ENCODE data around the gene OTOR. TPM values are rescaled to one million over a fixed set of nuclear protein-coding genes. Genes with fewer than 3 reads are reported as not detected.

Gene OTOR
- total and polyA plus RNA-seq, 2 donors (not counting 1 experiment from before 2014, with no cell fraction given) = not detected

GRCh38 chr20:16749573-16749972 is 1.4 kb downstream of the OTOR start:
- no peak for TF ChIP-seq EZH2 (IDR thresholded peaks at IDR 0.05; ENCODE audit: low read length, missing control alignments)
- TF ChIP-seq, protein P1, sequence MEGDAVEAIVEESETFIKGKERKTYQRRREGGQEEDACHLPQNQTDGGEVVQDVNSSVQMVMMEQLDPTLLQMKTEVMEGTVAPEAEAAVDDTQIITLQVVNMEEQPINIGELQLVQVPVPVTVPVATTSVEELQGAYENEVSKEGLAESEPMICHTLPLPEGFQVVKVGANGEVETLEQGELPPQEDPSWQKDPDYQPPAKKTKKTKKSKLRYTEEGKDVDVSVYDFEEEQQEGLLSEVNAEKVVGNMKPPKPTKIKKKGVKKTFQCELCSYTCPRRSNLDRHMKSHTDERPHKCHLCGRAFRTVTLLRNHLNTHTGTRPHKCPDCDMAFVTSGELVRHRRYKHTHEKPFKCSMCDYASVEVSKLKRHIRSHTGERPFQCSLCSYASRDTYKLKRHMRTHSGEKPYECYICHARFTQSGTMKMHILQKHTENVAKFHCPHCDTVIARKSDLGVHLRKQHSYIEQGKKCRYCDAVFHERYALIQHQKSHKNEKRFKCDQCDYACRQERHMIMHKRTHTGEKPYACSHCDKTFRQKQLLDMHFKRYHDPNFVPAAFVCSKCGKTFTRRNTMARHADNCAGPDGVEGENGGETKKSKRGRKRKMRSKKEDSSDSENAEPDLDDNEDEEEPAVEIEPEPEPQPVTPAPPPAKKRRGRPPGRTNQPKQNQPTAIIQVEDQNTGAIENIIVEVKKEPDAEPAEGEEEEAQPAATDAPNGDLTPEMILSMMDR (conservative IDR thresholded peaks at IDR 0.05 in 1 of 2, IDR thresholded peaks at IDR 0.05 in 1 of 2; ENCODE audit: low read depth in 1 of 2, low read length in 2 of 2) = peak in 1 of 2 donors; percentile 8
- H3K4me2 ChIP-seq (ENCODE audit: extremely low read depth, insufficient read depth, low read length) = no peak overlapping the region
- H2AFZ ChIP-seq (ENCODE audit: low read length) = no peak overlapping the region
- no peaks in the 10 kb centered on the region for H3K4me1 ChIP-seq (ENCODE audit: control insufficient read depth, extremely low read depth, insufficient read depth, low read length)
- H3K4me3 ChIP-seq (replicated peaks in 1 of 4; ENCODE audit: control extremely low read depth in 1 of 4, insufficient read depth in 1 of 4, low read depth in 3 of 4, low read length in 4 of 4) = no peak overlapping the region
- no peaks in the 10 kb centered on the region for H4K20me1 ChIP-seq (ENCODE audit: control insufficient read depth, extremely low read depth, insufficient read depth, low read length)
- DNase-seq (ENCODE audit: low read depth in 2 of 2) = no peak
- H3K27me3 ChIP-seq (ENCODE audit: control insufficient read depth, insufficient read depth, low read length) = peaks cover 2% of the 10 kb centered on the region
- H3K79me2 ChIP-seq (ENCODE audit: control insufficient read depth, insufficient read depth, low read length) = no peaks in the 10 kb centered on the region
- H3K9me3 ChIP-seq (ENCODE audit: control insufficient read depth, insufficient read depth, low read depth, low read length) = no peaks in the 10 kb centered on the region
- no peak overlapping the region for H3K27ac ChIP-seq (ENCODE audit: insufficient read depth, low read length)
- no peak overlapping the region for H3K9ac ChIP-seq (ENCODE audit: insufficient read depth, low read length)
- H3K36me3 ChIP-seq (ENCODE audit: control insufficient read depth, insufficient read depth, low read length) = no peaks in the 10 kb centered on the region

GRCh38 chr20:16752082-16752481 is 3.9 kb downstream of the OTOR start:
- TF ChIP-seq EZH2 (IDR thresholded peaks at IDR 0.05; ENCODE audit: low read length, missing control alignments) = no peak
- no peak for DNase-seq (ENCODE audit: low read depth in 2 of 2)
- Histone ChIP-seq H3K4me1 (ENCODE audit: control insufficient read depth, extremely low read depth, insufficient read depth, low read length) (no peaks in the 10 kb centered on the region), H4K20me1 (ENCODE audit: control insufficient read depth, extremely low read depth, insufficient read depth, low read length) (no peaks in the 10 kb centered on the region), H3K4me3 (replicated peaks in 1 of 4; ENCODE audit: control extremely low read depth in 1 of 4, insufficient read depth in 1 of 4, low read depth in 3 of 4, low read length in 4 of 4) (no peak overlapping the region), H3K27ac (ENCODE audit: insufficient read depth, low read length) (no peak overlapping the region), H3K79me2 (ENCODE audit: control insufficient read depth, insufficient read depth, low read length) (no peaks in the 10 kb centered on the region), H3K27me3 (ENCODE audit: control insufficient read depth, insufficient read depth, low read length) (peaks cover 2% of the 10 kb centered on the region), H3K9ac (ENCODE audit: insufficient read depth, low read length) (no peak overlapping the region), H2AFZ (ENCODE audit: low read length) (no peak overlapping the region), H3K9me3 (ENCODE audit: control insufficient read depth, insufficient read depth, low read depth, low read length) (no peaks in the 10 kb centered on the region), H3K4me2 (ENCODE audit: extremely low read depth, insufficient read depth, low read length) (no peak overlapping the region), H3K36me3 (ENCODE audit: control insufficient read depth, insufficient read depth, low read length) (no peaks in the 10 kb centered on the region)

DNA sequence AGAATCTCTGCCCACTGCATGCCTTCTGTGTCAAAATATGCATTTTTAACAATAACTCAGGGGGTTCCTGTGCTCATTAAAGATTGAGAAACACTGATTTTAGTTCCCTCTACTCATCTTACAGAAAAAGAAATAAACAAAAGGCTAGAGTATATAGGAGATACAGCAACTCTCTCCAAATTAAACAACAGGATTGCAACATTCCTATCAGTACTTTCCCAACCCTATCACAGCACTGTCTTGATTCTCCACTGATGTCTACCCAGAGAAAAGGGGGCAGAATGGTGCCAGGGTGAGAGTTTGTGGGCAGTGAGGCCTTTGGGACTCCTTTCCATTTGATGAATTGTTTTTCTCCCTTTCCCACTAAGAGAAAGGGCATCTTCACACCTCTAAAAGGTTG is 4.7 kb downstream of the OTOR start:
- Histone ChIP-seq H3K9me3 (ENCODE audit: control insufficient read depth, insufficient read depth, low read depth, low read length) (no peaks in the 10 kb centered on the region), H3K36me3 (ENCODE audit: control insufficient read depth, insufficient read depth, low read length) (no peaks in the 10 kb centered on the region), H3K4me1 (ENCODE audit: control insufficient read depth, extremely low read depth, insufficient read depth, low read length) (no peaks in the 10 kb centered on the region), H4K20me1 (ENCODE audit: control insufficient read depth, extremely low read depth, insufficient read depth, low read length) (no peaks in the 10 kb centered on the region), H3K27me3 (ENCODE audit: control insufficient read depth, insufficient read depth, low read length) (peaks cover 2% of the 10 kb centered on the region), H2AFZ (ENCODE audit: low read length) (no peak overlapping the region), H3K9ac (ENCODE audit: insufficient read depth, low read length) (no peak overlapping the region), H3K27ac (ENCODE audit: insufficient read depth, low read length) (no peak overlapping the region), H3K4me2 (ENCODE audit: extremely low read depth, insufficient read depth, low read length) (no peak overlapping the region), H3K79me2 (ENCODE audit: control insufficient read depth, insufficient read depth, low read length) (no peaks in the 10 kb centered on the region), H3K4me3 (replicated peaks in 1 of 4; ENCODE audit: control extremely low read depth in 1 of 4, insufficient read depth in 1 of 4, low read depth in 3 of 4, low read length in 4 of 4) (no peak overlapping the region)
- TF ChIP-seq EZH2 (IDR thresholded peaks at IDR 0.05; ENCODE audit: low read length, missing control alignments) = no peak
- TF ChIP-seq, protein P1 (conservative IDR thresholded peaks at IDR 0.05 in 1 of 2, IDR thresholded peaks at IDR 0.05 in 1 of 2; ENCODE audit: low read depth in 1 of 2, low read length in 2 of 2) = no peak
- DNase-seq (ENCODE audit: low read depth in 2 of 2) = no peak
